ENCODE measurements around the gene BCL2L15. TPM values are rescaled to one million over a fixed set of nuclear protein-coding genes. Genes with fewer than 3 reads are reported as not detected.

BCL2L15 gene
- total and polyA plus RNA-seq, 2 donors (not counting 3 experiments of a cell fraction or from before 2014, with no cell fraction given) = 0.28 to 0.29 TPM

DNA sequence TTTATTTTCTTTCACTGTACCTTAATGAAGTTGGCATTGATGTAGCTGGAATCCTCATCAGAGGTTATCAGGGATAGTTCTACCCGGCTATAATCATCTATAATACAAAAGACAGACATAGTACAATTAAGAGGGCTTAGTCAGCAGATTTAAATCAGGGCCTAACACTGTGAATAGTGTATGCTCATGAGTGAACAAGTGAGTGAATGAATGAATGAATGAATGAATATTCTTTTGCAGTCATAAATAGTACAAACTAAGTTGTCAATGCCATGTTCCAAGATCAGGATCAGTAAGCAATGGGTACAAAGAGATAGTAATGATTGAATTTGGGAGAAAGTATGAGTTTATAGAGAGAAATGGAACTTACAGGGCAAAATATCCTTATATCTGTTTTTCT, 28.4 kb downstream of the BCL2L15 start:
- peaks cover 14% of the 10 kb centered on the region for H3K4me1 ChIP-seq (ENCODE audit: control insufficient read depth, extremely low read depth, insufficient read depth, low read length)
- H3K4me3 ChIP-seq (replicated peaks in 1 of 3; ENCODE audit: insufficient read depth in 1 of 3, low read depth in 1 of 3, low read length in 3 of 3) = no peak overlapping the region
- H4K20me1 ChIP-seq (replicated peaks; ENCODE audit: control insufficient read depth, extremely low read depth, insufficient read depth, low read length) = no peaks in the 10 kb centered on the region
- no peak overlapping the region for H2AFZ ChIP-seq (ENCODE audit: low read depth, low read length)
- no peaks in the 10 kb centered on the region for H3K79me2 ChIP-seq (ENCODE audit: control insufficient read depth, insufficient read depth, low read length)
- H3K9ac ChIP-seq (replicated peaks; ENCODE audit: extremely low read depth, insufficient read depth, low read length) = no peak overlapping the region
- FAIRE-seq = no peak
- dilution Hi-C loops (cut with MboI; ENCODE audit: extremely low pct_ligation_motif_present, low sequenced_read_pairs) = no loop called here
- no peaks in the 10 kb centered on the region for H3K9me3 ChIP-seq (replicated peaks; ENCODE audit: control insufficient read depth, insufficient read depth, low read length)
- H3K27ac ChIP-seq (ENCODE audit: insufficient read depth, low read depth, low read length) = no peak overlapping the region
- ChIA-PET CTCF (interaction anchor here (0.9 to 2.5 kb wide), 5 partner anchors 9 to 104 kb away, joined by 3 to 18 read pairs (median 3); no protein-coding TSS in a partner anchor), POLR2A (interaction anchor here (0.9 kb wide), 1 partner anchor 45 kb away, joined by 5 read pairs; the partner anchor contains the start of gene AP4B1)
- BruUV-seq (replicated peaks) = no TSS peak
- intact Hi-C loops (cut with micrococcal nuclease) = no loop called here
- no peaks in the 10 kb centered on the region for H3K36me3 ChIP-seq (ENCODE audit: control insufficient read depth in 2 of 2, extremely low read depth in 1 of 2, insufficient read depth in 2 of 2, low read length in 2 of 2)
- TF ChIP-seq POLR2A (IDR thresholded peaks at IDR 0.05; ENCODE audit: low read depth, low read length) (no peak), EZH2 (IDR thresholded peaks at IDR 0.05; ENCODE audit: borderline replicate concordance, low read depth, low read length, severe bottlenecking) (no peak), FOS (IDR thresholded peaks at IDR 0.05; ENCODE audit: borderline replicate concordance, insufficient read depth, low read length) (no peak), MYC (IDR thresholded peaks at IDR 0.05; ENCODE audit: low read depth, low read length) (no peak), JUN (IDR thresholded peaks at IDR 0.05; ENCODE audit: borderline replicate concordance, insufficient read depth, insufficient read length, low read depth) (no peak), POLR2AphosphoS5 (IDR thresholded peaks at IDR 0.05; ENCODE audit: insufficient read depth, low read depth, low read length) (no peak), GATA2 (IDR thresholded peaks at IDR 0.05; ENCODE audit: insufficient read depth, insufficient read length, low read depth, low read length) (no peak)
- TF ChIP-seq, protein P1, sequence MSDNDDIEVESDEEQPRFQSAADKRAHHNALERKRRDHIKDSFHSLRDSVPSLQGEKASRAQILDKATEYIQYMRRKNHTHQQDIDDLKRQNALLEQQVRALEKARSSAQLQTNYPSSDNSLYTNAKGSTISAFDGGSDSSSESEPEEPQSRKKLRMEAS (IDR thresholded peaks at IDR 0.05; ENCODE audit: insufficient read depth, insufficient read length) = no peak
- TF ChIP-seq, protein P2, sequence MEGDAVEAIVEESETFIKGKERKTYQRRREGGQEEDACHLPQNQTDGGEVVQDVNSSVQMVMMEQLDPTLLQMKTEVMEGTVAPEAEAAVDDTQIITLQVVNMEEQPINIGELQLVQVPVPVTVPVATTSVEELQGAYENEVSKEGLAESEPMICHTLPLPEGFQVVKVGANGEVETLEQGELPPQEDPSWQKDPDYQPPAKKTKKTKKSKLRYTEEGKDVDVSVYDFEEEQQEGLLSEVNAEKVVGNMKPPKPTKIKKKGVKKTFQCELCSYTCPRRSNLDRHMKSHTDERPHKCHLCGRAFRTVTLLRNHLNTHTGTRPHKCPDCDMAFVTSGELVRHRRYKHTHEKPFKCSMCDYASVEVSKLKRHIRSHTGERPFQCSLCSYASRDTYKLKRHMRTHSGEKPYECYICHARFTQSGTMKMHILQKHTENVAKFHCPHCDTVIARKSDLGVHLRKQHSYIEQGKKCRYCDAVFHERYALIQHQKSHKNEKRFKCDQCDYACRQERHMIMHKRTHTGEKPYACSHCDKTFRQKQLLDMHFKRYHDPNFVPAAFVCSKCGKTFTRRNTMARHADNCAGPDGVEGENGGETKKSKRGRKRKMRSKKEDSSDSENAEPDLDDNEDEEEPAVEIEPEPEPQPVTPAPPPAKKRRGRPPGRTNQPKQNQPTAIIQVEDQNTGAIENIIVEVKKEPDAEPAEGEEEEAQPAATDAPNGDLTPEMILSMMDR (IDR thresholded peaks at IDR 0.05; ENCODE audit: extremely low read depth in 1 of 2, insufficient read depth in 1 of 2, low read depth in 1 of 2, low read length in 2 of 2) = no peak
- no peak overlapping the region for H3K4me2 ChIP-seq (ENCODE audit: insufficient read depth, low read length)
- H3K27me3 ChIP-seq (ENCODE audit: control insufficient read depth in 2 of 2, insufficient read depth in 2 of 2, low read length in 2 of 2) = no peaks in the 10 kb centered on the region
- H3K9me1 ChIP-seq (replicated peaks; ENCODE audit: control insufficient read depth, extremely low read depth, insufficient read depth, low read length) = no peaks in the 10 kb centered on the region
- no peak for DNase-seq (ENCODE audit: low read depth, low spot score)

All from endothelial cell of umbilical vein (primary cell).